GM19025 (cell line): ENCODE results near the gene ZMYM4.
"Not testable (repeated sequence)": the region's sequence is repeated elsewhere in the genome, so short reads cannot be mapped to it uniquely, and the experiment has no call there.

Experiments used
- ATAC-seq: cut with Tn5 transposase; IDR thresholded peaks from one replicate; pipeline ENCODE4 v1.9.1; 2021; ENCODE audit warnings: mild to moderate bottlenecking, low read depth, moderate library complexity; ENCODE audit not compliant: unreplicated experiment

ZMYM4 gene

GRCh38 chr1:35447278-35447677, 178.8 kb downstream of the ZMYM4 start:
- no peak for ATAC-seq

GRCh38 chr1:35448344-35448801, 179.9 kb downstream of the ZMYM4 start:
- ATAC-seq: no peak

- no peak for ATAC-seq
Observed at GRCh38 chr1:35449334-35450008, 181.0 kb downstream of the ZMYM4 start.

- ATAC-seq: no peak
Observed at GRCh38 chr1:35451125-35451528, 182.6 kb downstream of the ZMYM4 start.

GRCh38 chr1:35452106-35452774, 183.7 kb downstream of the ZMYM4 start:
- no peak for ATAC-seq

DNA sequence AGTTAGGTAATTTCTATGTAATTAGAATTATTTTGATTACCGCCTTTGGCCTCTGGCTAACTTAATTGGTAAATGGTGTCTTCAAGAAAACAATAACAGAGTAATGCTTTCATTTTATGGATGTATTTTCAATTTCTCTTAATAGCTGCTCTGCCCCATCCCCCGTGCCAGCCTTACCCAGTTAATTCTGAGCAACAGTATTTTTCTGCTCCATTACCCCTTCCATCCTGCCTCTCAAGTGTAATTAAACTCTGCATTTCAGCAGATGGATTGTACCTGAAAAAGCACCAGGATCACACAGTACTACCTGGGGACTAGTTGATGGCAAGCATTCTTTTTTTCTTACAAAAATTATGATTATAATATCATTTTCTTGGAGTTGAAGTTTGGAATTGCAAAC, 184.5 kb downstream of the ZMYM4 start:
- no peak for ATAC-seq

GRCh38 chr1:35454176-35454575, 185.7 kb downstream of the ZMYM4 start:
- no peak for ATAC-seq

DNA sequence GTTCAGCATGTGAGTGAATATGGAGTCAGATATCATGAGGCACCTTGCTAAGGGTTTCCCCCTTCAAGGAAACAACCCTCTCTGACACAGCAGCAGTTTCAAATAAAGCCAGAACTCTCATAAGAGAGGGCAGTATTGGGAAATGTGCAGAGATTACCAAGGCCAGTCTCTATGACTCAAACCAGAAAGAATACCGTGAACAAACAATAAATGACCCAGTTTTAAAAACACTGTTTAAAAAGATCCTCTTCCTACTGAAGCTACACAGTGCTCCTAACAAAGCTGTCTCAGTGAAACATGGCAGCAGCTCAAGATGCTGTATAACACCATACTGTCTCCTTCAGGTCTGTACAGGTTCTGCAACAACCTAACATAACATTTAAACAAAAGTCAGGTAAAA, 186.1 kb downstream of the ZMYM4 start:
- ATAC-seq: no peak

DNA sequence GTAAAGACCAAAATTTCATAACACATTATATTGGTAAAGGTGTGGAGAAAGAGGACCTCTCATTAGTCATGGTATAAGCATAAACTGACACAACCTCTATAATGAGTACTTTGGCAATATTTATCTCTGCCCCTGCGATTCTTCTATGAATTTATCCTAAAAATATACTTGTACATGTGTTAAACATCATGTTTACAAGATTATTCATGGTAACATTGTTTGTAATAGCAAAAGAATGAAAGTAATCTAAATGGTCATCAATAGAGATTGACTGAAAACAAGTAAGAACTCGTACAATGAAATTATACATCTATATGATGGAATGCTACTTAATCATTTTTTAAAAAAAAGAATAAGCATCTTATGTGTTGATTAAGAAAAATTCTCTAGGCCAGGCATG, 192.3 kb downstream of the ZMYM4 start:
- ATAC-seq: no peak

DNA sequence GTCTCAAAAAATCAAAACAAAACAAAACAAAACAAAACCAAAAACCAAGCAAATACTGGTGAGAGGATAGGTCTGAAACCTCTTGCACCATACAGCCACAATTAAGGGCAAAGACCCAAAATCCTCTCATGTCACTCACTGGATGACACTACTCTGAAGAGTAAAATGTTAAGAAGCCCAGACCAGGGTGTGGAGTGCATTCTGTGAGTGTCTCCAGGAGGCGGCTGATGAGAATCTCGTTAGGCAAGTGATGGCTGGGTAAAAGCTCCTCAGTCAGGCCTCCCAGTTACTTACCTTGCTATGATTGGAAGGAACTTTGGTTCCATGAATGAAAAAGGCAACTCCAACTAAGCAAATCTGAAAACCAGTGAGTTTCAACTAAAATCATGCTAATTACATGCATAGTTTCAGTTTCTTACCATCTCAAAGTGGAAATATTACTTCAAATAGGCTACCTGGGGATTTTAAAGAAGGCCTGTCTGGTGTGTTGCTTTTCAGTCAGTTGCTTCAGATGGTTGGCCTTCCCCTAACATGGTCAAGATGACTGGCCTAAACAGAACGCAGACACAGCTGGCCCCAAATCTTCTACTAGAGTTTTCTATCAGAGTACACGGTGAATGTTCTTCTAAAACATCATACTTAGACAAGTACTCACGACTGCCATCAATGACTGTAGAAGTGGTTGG, 193.6 kb downstream of the ZMYM4 start:
- ATAC-seq: no peak

DNA sequence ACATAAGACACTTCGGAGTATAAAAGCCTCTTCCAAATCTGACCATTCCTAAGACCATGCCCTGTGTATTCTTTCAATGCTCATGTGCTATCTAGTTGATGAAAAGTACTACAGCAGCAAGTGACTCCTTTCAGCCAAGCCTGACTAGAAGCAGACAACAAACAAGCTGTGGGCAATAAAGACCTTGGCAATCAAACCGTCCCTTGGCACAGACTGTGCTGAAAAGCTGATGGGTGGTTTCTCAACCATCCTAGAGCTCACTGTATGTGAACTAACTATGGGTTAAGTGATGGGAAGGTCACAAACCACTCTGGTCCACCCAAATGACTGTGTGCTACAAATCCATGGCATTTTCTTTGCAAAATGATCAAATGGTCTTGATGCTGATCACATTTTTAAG, 194.7 kb downstream of the ZMYM4 start:
- ATAC-seq: no peak

DNA sequence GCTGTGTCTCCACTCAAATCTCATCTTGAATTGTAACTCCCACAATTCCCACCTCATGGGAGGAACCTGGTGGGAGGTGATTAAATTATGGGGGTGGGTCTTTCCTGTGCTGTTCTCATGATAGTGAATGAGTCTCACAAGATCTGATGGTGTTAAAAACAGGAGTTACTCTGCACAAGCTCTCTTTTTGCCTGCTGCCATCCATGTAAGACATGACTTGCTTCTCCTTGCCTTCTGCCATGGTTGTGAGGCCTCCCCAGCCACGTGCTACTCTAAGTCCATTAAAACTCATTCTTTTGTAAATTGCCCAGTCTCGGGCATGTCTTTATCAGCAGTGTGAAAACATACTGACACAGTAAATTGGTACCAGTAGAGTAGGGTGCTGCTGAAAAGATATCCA, 195.2 kb downstream of the ZMYM4 start:
- not testable (repeated sequence) for ATAC-seq

DNA sequence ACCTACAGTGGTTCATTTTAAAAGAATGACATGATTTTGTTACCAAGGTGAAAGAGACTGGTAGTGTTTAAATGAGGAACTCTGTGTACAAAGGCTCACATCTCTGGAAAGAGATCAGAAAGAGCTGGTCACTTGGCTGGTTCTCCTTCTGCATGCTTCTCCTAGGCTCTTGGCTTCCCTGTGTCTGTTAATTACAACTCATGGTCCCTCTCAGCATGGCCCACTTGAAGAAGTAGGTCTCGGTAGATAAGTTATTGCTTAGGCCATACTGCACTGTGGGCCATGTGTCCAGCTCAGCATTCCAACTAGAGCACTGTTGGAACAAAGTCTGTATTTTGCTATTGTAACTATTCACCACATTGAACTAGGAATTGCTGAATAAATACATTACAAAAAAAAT, 197.6 kb downstream of the ZMYM4 start:
- ATAC-seq: no peak

DNA sequence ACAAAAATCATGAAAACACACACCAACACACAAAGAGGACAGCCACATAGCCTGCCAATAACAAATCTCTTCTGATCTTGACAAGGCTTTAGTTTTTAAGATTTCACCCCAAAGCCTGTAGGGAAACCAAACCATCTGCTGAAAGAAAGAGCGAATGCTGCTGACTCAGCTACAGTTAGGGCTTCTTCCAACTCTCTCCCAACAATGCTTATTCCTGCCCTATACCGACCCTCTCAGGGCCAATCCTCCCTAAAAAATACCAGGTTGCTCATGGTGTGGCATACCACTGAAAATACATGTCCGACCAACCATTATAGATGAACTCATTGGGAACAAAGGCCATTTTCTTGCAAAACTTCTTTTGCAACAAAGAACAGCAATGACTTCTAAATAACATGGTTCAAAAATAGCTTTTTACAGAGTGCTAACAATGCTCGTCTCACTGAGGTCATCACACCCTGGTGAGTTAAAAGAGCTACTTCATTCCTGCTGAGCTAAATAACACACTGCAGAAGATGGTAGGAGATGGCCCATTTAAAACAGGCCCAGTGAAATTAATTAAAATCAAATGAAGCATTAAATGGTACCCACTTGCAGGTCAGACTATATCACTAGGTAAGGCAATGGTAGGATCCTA, 202.6 kb downstream of the ZMYM4 start:
- no peak for ATAC-seq
